CD4-positive, alpha-beta memory T cell (primary cell): ENCODE measurements around the gene DDX3X. TPM values are rescaled to one million over a fixed set of nuclear protein-coding genes. Genes with fewer than 3 reads are reported as not detected.

Source experiments
- CTCF ChIA-PET: fragments of 350-600 bp; sonication (Branson Sonifier 250); formaldehyde crosslinking; loops from one replicate; lab custom pipeline; 2021; ENCODE audit warnings: inconsistent platforms; ENCODE audit not compliant: partially characterized antibody; lab: Charles Lee
- POLR2A ChIA-PET: fragments of 350-600 bp; sonication (Branson Sonifier 250); formaldehyde crosslinking; loops from one replicate; lab custom pipeline; 2021; ENCODE audit not compliant: partially characterized antibody; lab: Charles Lee
- DNase-seq, 5 donors: peaks; one replicate each; pipeline versions ENCODE4 v3.0.0 to v3.0.0-alpha.2; 2020 to 2022; ENCODE audit warnings: mixed read lengths in 1 of 5
- H3K27ac ChIP-seq: one replicate; pipeline ENCODE4 v1.7.0; 2013; ENCODE audit warnings: low read depth, low read length
- H3K27me3 ChIP-seq: 2 replicates; pipeline ENCODE4 v1.7.0; 2013; ENCODE audit warnings: mild to moderate bottlenecking, low read length, moderate library complexity; ENCODE audit not compliant: insufficient read depth
- H3K36me3 ChIP-seq: 2 replicates; pipeline ENCODE4 v1.7.0; 2013; ENCODE audit warnings: mild to moderate bottlenecking, low read length, moderate library complexity; ENCODE audit not compliant: insufficient read depth
- H3K4me1 ChIP-seq: 2 replicates; pipeline ENCODE4 v1.7.0; 2013; ENCODE audit warnings: mild to moderate bottlenecking, low read length, moderate library complexity; ENCODE audit not compliant: insufficient read depth
- H3K4me3 ChIP-seq, 2 donors: one replicate each; pipeline ENCODE4 v1.7.0; 2013; ENCODE audit warnings: low read length in 2 of 2, mild to moderate bottlenecking in 1 of 2
- H3K9me3 ChIP-seq, 2 donors: one replicate each; pipeline ENCODE4 v1.7.0; 2013; ENCODE audit warnings: low read length in 2 of 2, control low read depth in 1 of 2; ENCODE audit not compliant: control insufficient read depth in 1 of 2
- H3K27ac Mint-ChIP-seq, 7 donors: one replicate each; pipeline ENCODE4 v1.8.0; 2020 to 2021; ENCODE audit warnings: mixed read lengths in 7 of 7, mild to moderate bottlenecking in 6 of 7, inconsistent platforms in 3 of 7, moderate library complexity in 3 of 7
- H3K27me3 Mint-ChIP-seq, 2 donors: one replicate each; pipeline ENCODE4 v1.8.0; 2020 to 2021; ENCODE audit warnings: mixed read lengths in 2 of 2
- H3K36me3 Mint-ChIP-seq, 2 donors: one replicate each; pipeline ENCODE4 v1.8.0; 2020 to 2021; ENCODE audit warnings: mixed read lengths in 2 of 2, inconsistent platforms in 1 of 2, mild to moderate bottlenecking in 1 of 2
- H3K4me1 Mint-ChIP-seq, 4 donors: one replicate each; pipeline ENCODE4 v1.8.0; 2020 to 2021; ENCODE audit warnings: mixed read lengths in 4 of 4, mild to moderate bottlenecking in 1 of 4
- H3K4me3 Mint-ChIP-seq, 8 donors: one replicate each; pipeline ENCODE4 v1.8.0; 2020 to 2021; ENCODE audit warnings: mixed read lengths in 8 of 8, mild to moderate bottlenecking in 7 of 8, moderate library complexity in 6 of 8, inconsistent platforms in 3 of 8
- H3K9me3 Mint-ChIP-seq, 8 donors: one replicate each; pipeline ENCODE4 v1.8.0; 2020 to 2021; ENCODE audit warnings: mixed read lengths in 8 of 8, mild to moderate bottlenecking in 5 of 8, inconsistent platforms in 3 of 8, moderate library complexity in 1 of 8
- intact Hi-C: fragments of 100-400 bp; cut with micrococcal nuclease; formaldehyde crosslinking; loops from one replicate; pipeline ENCODE4 v1.15.1; 2023
- polyA plus RNA-seq, 2 donors: library from polyadenylated mRNA; unstranded; fragments of 300-500 nt; fragmentation: Illumina TruSeq; gene quantifications; one replicate each; pipeline ENCODE4 v1.2.3, GENCODE V29; 2021
- total RNA-seq, 2 experiments: library from RNA; stranded (reverse); gene quantifications; one replicate each; pipeline ENCODE4 v1.2.3, GENCODE V29; 2021

Gene DDX3X
- total and polyA plus RNA-seq, 4 experiments from 2014 or later, result 256 to 320 (median 287) TPM

- CTCF ChIA-PET, result no interaction called here
- H3K4me3 Mint-ChIP-seq, result no peak overlapping the region
- no peak for DNase-seq
- Histone ChIP-seq H3K27me3 (no peaks in the 10 kb centered on the region), H3K4me1 (no peaks in the 10 kb centered on the region), H3K4me3 (no peak overlapping the region), H3K36me3 (no peaks in the 10 kb centered on the region), H3K27ac (no peak overlapping the region), H3K9me3 (no peaks in the 10 kb centered on the region)
- no peaks in the 10 kb centered on the region for H3K36me3 Mint-ChIP-seq
- H3K27me3 Mint-ChIP-seq, result no peaks in the 10 kb centered on the region
- no peaks in the 10 kb centered on the region for H3K9me3 Mint-ChIP-seq
- no peak overlapping the region for H3K27ac Mint-ChIP-seq
- POLR2A ChIA-PET, result no interaction called here
- no peaks in the 10 kb centered on the region for H3K4me1 Mint-ChIP-seq
- intact Hi-C loops, result no loop called here
Measured at GRCh38 chrX:41301438-41301824, 32.5 kb upstream of the DDX3X start.

GRCh38 chrX:41302370-41302769, 31.6 kb upstream of the DDX3X start:
- H3K27ac ChIP-seq, result no peak overlapping the region
- no peaks in the 10 kb centered on the region for H3K27me3 ChIP-seq
- no peak for DNase-seq
- intact Hi-C loops, result no loop called here
- Mint-ChIP-seq H3K27ac (no peak overlapping the region), H3K27me3 (no peaks in the 10 kb centered on the region), H3K4me1 (no peaks in the 10 kb centered on the region), H3K9me3 (no peaks in the 10 kb centered on the region), H3K36me3 (no peaks in the 10 kb centered on the region), H3K4me3 (no peak overlapping the region)
- ChIA-PET POLR2A (no interaction called here), CTCF (no interaction called here)
- H3K4me1 ChIP-seq, result no peaks in the 10 kb centered on the region
- no peak overlapping the region for H3K4me3 ChIP-seq
- no peaks in the 10 kb centered on the region for H3K9me3 ChIP-seq
- H3K36me3 ChIP-seq, result no peaks in the 10 kb centered on the region

- Mint-ChIP-seq H3K36me3 (no peaks in the 10 kb centered on the region), H3K4me1 (no peaks in the 10 kb centered on the region), H3K27ac (peak overlapping the region in 1 of 7 donors; percentile 62), H3K9me3 (no peaks in the 10 kb centered on the region), H3K4me3 (no peak overlapping the region), H3K27me3 (no peaks in the 10 kb centered on the region)
- Histone ChIP-seq H3K9me3 (no peaks in the 10 kb centered on the region), H3K27me3 (no peaks in the 10 kb centered on the region), H3K36me3 (no peaks in the 10 kb centered on the region), H3K4me3 (no peak overlapping the region), H3K4me1 (no peaks in the 10 kb centered on the region), H3K27ac (no peak overlapping the region)
- intact Hi-C loops, result no loop called here
- ChIA-PET CTCF (no interaction called here), POLR2A (no interaction called here)
- DNase-seq, result no peak
Measured at GRCh38 chrX:41303013-41303412, 30.9 kb upstream of the DDX3X start.

- POLR2A ChIA-PET, result no interaction called here
- Histone ChIP-seq H3K4me1 (no peaks in the 10 kb centered on the region), H3K4me3 (no peak overlapping the region), H3K27ac (no peak overlapping the region), H3K27me3 (no peaks in the 10 kb centered on the region), H3K9me3 (no peaks in the 10 kb centered on the region), H3K36me3 (no peaks in the 10 kb centered on the region)
- Mint-ChIP-seq H3K4me3 (no peak overlapping the region), H3K9me3 (no peaks in the 10 kb centered on the region), H3K27me3 (no peaks in the 10 kb centered on the region), H3K27ac (no peak overlapping the region), H3K36me3 (no peaks in the 10 kb centered on the region), H3K4me1 (no peaks in the 10 kb centered on the region)
- CTCF ChIA-PET, result no interaction called here
- intact Hi-C loops, result no loop called here
- no peak for DNase-seq
Measured at GRCh38 chrX:41304178-41304577, 29.8 kb upstream of the DDX3X start.

- Histone ChIP-seq H3K4me3 (no peak overlapping the region), H3K27me3 (no peaks in the 10 kb centered on the region), H3K4me1 (no peaks in the 10 kb centered on the region), H3K27ac (no peak overlapping the region), H3K9me3 (no peaks in the 10 kb centered on the region), H3K36me3 (no peaks in the 10 kb centered on the region)
- intact Hi-C loops, result no loop called here
- no peaks in the 10 kb centered on the region for H3K27me3 Mint-ChIP-seq
- POLR2A ChIA-PET, result no interaction called here
- H3K36me3 Mint-ChIP-seq, result no peaks in the 10 kb centered on the region
- DNase-seq, result no peak
- H3K27ac Mint-ChIP-seq, result no peak overlapping the region
- H3K4me3 Mint-ChIP-seq, result no peak overlapping the region
- CTCF ChIA-PET, result no interaction called here
- peaks cover 0 to 5% (median under 1%) of the 10 kb centered on the region in 4 donors for H3K4me1 Mint-ChIP-seq
- no peaks in the 10 kb centered on the region for H3K9me3 Mint-ChIP-seq
Measured at GRCh38 chrX:41308884-41309647, 24.9 kb upstream of the DDX3X start.

- no peaks in the 10 kb centered on the region for H3K27me3 ChIP-seq
- Mint-ChIP-seq H3K27ac (no peak overlapping the region), H3K4me3 (no peak overlapping the region), H3K9me3 (no peaks in the 10 kb centered on the region), H3K36me3 (no peaks in the 10 kb centered on the region), H3K4me1 (peaks cover 0 to 5% (median 1%) of the 10 kb centered on the region in 4 donors), H3K27me3 (no peaks in the 10 kb centered on the region)
- intact Hi-C loops, result no loop called here
- POLR2A ChIA-PET, result no interaction called here
- H3K9me3 ChIP-seq, result no peaks in the 10 kb centered on the region
- CTCF ChIA-PET, result interaction anchor here (0.8 to 1.5 kb wide), 2 partner anchors 17 to 120 kb away, joined by 3 read pairs; no protein-coding TSS in a partner anchor
- no peak for DNase-seq
- no peaks in the 10 kb centered on the region for H3K36me3 ChIP-seq
- no peaks in the 10 kb centered on the region for H3K4me1 ChIP-seq
- no peak overlapping the region for H3K4me3 ChIP-seq
- H3K27ac ChIP-seq, result no peak overlapping the region
Measured at GRCh38 chrX:41312786-41313185, 21.2 kb upstream of the DDX3X start.

- peaks cover 0 to 5% (median 2%) of the 10 kb centered on the region in 4 donors for H3K4me1 Mint-ChIP-seq
- no peaks in the 10 kb centered on the region for H3K27me3 Mint-ChIP-seq
- ChIA-PET CTCF (interaction anchor here (1.5 kb wide), 1 partner anchor 16 kb away, joined by 3 read pairs; no protein-coding TSS in a partner anchor), POLR2A (no interaction called here)
- H3K27ac Mint-ChIP-seq, result peak overlapping the region in 1 of 7 donors; percentile 23
- no peaks in the 10 kb centered on the region for H3K36me3 ChIP-seq
- no peaks in the 10 kb centered on the region for H3K27me3 ChIP-seq
- no peaks in the 10 kb centered on the region for H3K9me3 Mint-ChIP-seq
- no peak overlapping the region for H3K4me3 Mint-ChIP-seq
- intact Hi-C loops, result no loop called here
- H3K4me1 ChIP-seq, result no peaks in the 10 kb centered on the region
- H3K27ac ChIP-seq, result no peak overlapping the region
- H3K9me3 ChIP-seq, result no peaks in the 10 kb centered on the region
- DNase-seq, result no peak
- H3K4me3 ChIP-seq, result no peak overlapping the region
- no peaks in the 10 kb centered on the region for H3K36me3 Mint-ChIP-seq
Measured at GRCh38 chrX:41313419-41313818, 20.5 kb upstream of the DDX3X start.
